Peyer's patch (tissue), 4 donors: ENCODE results near the gene PTAFR. TPM values are rescaled to one million over a fixed set of nuclear protein-coding genes. Genes with fewer than 3 reads are reported as not detected.

Experiments
- DNase-seq, 3 donors: peaks; one replicate each; pipeline ENCODE4 v3.0.0-alpha.2; 2017 to 2019
- H3K27ac ChIP-seq, 4 donors: fragments of 200-600 bp; sonication (generic); one replicate each; pipeline ENCODE4 v1.5.1; 2016 to 2019
- H3K27me3 ChIP-seq, 2 donors: fragments of 200-600 bp; sonication (generic); one replicate each; pipeline ENCODE4 v1.5.1; 2019
- H3K36me3 ChIP-seq, 3 donors: fragments of 200-600 bp; sonication (generic); one replicate each; pipeline ENCODE4 v1.5.1; 2016 to 2019
- H3K4me1 ChIP-seq, 4 donors: fragments of 200-600 bp; sonication (generic); one replicate each; pipeline ENCODE4 v1.5.1; 2016 to 2019
- H3K4me3 ChIP-seq, 4 donors: fragments of 200-600 bp; sonication (generic); 1 replicate in 3 of 4; 2 replicates in 1 of 4; pipeline ENCODE4 v1.5.1; 2016 to 2019; ENCODE audit warnings: mild to moderate bottlenecking in 1 of 4
- H3K9me3 ChIP-seq, 4 donors: fragments of 200-600 bp; sonication (generic); one replicate each; pipeline ENCODE4 v1.5.1; 2016 to 2019; ENCODE audit warnings: mild to moderate bottlenecking in 1 of 4
- CTCF ChIP-seq, 6 experiments: fragments of 450-650 bp in 4 of 6; fragments of 200-600 bp in 2 of 6; sonication (generic) in 1 of 6; IDR thresholded peaks; one replicate each; pipeline ENCODE4 v1.5.1; 2017 to 2019; ENCODE audit warnings: antibody characterized with exemption in 6 of 6, mild to moderate bottlenecking in 3 of 6, moderate library complexity in 1 of 6
- POLR2A ChIP-seq, 2 donors: fragments of 450-650 bp; IDR thresholded peaks; one replicate each; pipeline ENCODE4 v1.5.1; 2017; ENCODE audit warnings: antibody characterized with exemption in 2 of 2, mild to moderate bottlenecking in 2 of 2, moderate library complexity in 2 of 2
- total RNA-seq, 4 donors: library from RNA; depleted of rRNA; stranded (reverse); fragments of >200 nt; gene quantifications; one replicate each; pipeline ENCODE4 v1.1.0, GENCODE V29; 2016

The PTAFR gene
- total RNA-seq, 4 donors from 2014 or later: 0.53 to 1.8 (median 1.7) TPM

- Histone ChIP-seq H3K4me1 (no peaks in the 10 kb centered on the region), H3K9me3 (no peaks in the 10 kb centered on the region), H3K36me3 (no peaks in the 10 kb centered on the region), H3K27me3 (no peaks in the 10 kb centered on the region), H3K27ac (no peak overlapping the region), H3K4me3 (no peak overlapping the region)
- no peak for DNase-seq
- TF ChIP-seq POLR2A (IDR thresholded peaks at IDR 0.05) (no peak), CTCF (IDR thresholded peaks at IDR 0.05) (no peak)
Measured at GRCh38 chr1:28139025-28139712, 37.3 kb downstream of the PTAFR start.

GRCh38 chr1:28136922-28137613 lies 39.4 kb downstream of the PTAFR start:
- Histone ChIP-seq H3K9me3 (no peaks in the 10 kb centered on the region), H3K27ac (no peak overlapping the region), H3K4me3 (no peak overlapping the region), H3K4me1 (no peaks in the 10 kb centered on the region), H3K27me3 (no peaks in the 10 kb centered on the region), H3K36me3 (no peaks in the 10 kb centered on the region)
- DNase-seq: no peak
- no peak for TF ChIP-seq CTCF (IDR thresholded peaks at IDR 0.05)
- TF ChIP-seq POLR2A (IDR thresholded peaks at IDR 0.05): no peak

GRCh38 chr1:28136169-28136921 lies 40.1 kb downstream of the PTAFR start:
- no peaks in the 10 kb centered on the region for H3K36me3 ChIP-seq
- no peak for DNase-seq
- no peaks in the 10 kb centered on the region for H3K27me3 ChIP-seq
- no peak overlapping the region for H3K4me3 ChIP-seq
- peak overlapping the region in 1 of 4 donors; percentile 43 for H3K27ac ChIP-seq
- no peaks in the 10 kb centered on the region for H3K9me3 ChIP-seq
- no peak for TF ChIP-seq POLR2A (IDR thresholded peaks at IDR 0.05)
- TF ChIP-seq CTCF (IDR thresholded peaks at IDR 0.05): no peak
- no peaks in the 10 kb centered on the region for H3K4me1 ChIP-seq

GRCh38 chr1:28135371-28136168 lies 40.9 kb downstream of the PTAFR start:
- Histone ChIP-seq H3K4me1 (no peaks in the 10 kb centered on the region), H3K27me3 (no peaks in the 10 kb centered on the region), H3K27ac (peak overlapping the region in 1 of 4 donors; percentile 43), H3K36me3 (no peaks in the 10 kb centered on the region), H3K9me3 (no peaks in the 10 kb centered on the region), H3K4me3 (no peak overlapping the region)
- TF ChIP-seq POLR2A (IDR thresholded peaks at IDR 0.05) (no peak), CTCF (IDR thresholded peaks at IDR 0.05) (no peak)
- DNase-seq: no peak

GRCh38 chr1:28134651-28135207 lies 41.8 kb downstream of the PTAFR start:
- Histone ChIP-seq H3K4me1 (no peaks in the 10 kb centered on the region), H3K27ac (no peak overlapping the region), H3K9me3 (no peaks in the 10 kb centered on the region), H3K4me3 (no peak overlapping the region), H3K36me3 (no peaks in the 10 kb centered on the region), H3K27me3 (no peaks in the 10 kb centered on the region)
- no peak for DNase-seq
- TF ChIP-seq CTCF (IDR thresholded peaks at IDR 0.05): no peak
- TF ChIP-seq POLR2A (IDR thresholded peaks at IDR 0.05): no peak
